WTC11 (cell line): ENCODE measurements around the gene TRIM47. TPM values are rescaled to one million over a fixed set of nuclear protein-coding genes. Genes with fewer than 3 reads are reported as not detected.

Experiments used
- ATAC-seq: fragments of 200-7000 bp; cut with Tn5 transposase; 2 replicates; pipeline ENCODE4 v1.10.0; 2021; ENCODE audit warnings: mild to moderate bottlenecking, moderate library complexity
- CTCF ChIA-PET: fragments of 300-600 bp; sonication (Branson Sonifier 250); formaldehyde crosslinking; loops from one replicate; lab custom pipeline; 2021; ENCODE audit warnings: antibody characterized with exemption; lab: Charles Lee
- POLR2A ChIA-PET: fragments of 350-600 bp; sonication (Branson Sonifier 250); formaldehyde crosslinking; loops from one replicate; lab custom pipeline; 2021; ENCODE audit warnings: antibody characterized with exemption; lab: Charles Lee
- DNase-seq: peaks from one replicate; pipeline ENCODE4 v3.0.0; 2021; ENCODE audit warnings: low spot score
- H3K27ac Mint-ChIP-seq: 2 replicates; pipeline ENCODE4 v1.8.0; 2021; ENCODE audit warnings: mixed read lengths
- H3K27me3 Mint-ChIP-seq: 2 replicates; pipeline ENCODE4 v1.8.0; 2021; ENCODE audit warnings: low read depth, mild to moderate bottlenecking, moderate library complexity, mixed read lengths
- H3K36me3 Mint-ChIP-seq: 2 replicates; pipeline ENCODE4 v1.8.0; 2021; ENCODE audit warnings: mixed read lengths
- H3K4me1 Mint-ChIP-seq: 2 replicates; pipeline ENCODE4 v1.8.0; 2022; ENCODE audit warnings: mixed read lengths
- H3K4me3 Mint-ChIP-seq: 2 replicates; pipeline ENCODE4 v1.8.0; 2021; ENCODE audit warnings: mild to moderate bottlenecking, moderate library complexity, mixed read lengths
- H3K9me3 Mint-ChIP-seq: 2 replicates; pipeline ENCODE4 v1.8.0; 2021; ENCODE audit warnings: mixed read lengths
- AFF4 ChIP-seq: sonication (generic); formaldehyde crosslinking; IDR thresholded peaks from 2 replicates; pipeline ENCODE4 v1.8.1; 2023; ENCODE audit warnings: mild to moderate bottlenecking, missing genetic modification reagents, borderline replicate concordance
- ELF4 ChIP-seq: sonication (generic); formaldehyde crosslinking; IDR thresholded peaks from 2 replicates; pipeline ENCODE4 v1.8.1; 2022; ENCODE audit warnings: low read depth, mild to moderate bottlenecking, moderate library complexity, missing genetic modification reagents
- HMGXB4 ChIP-seq: sonication (generic); formaldehyde crosslinking; IDR thresholded peaks from 2 replicates; pipeline ENCODE4 v1.8.1; 2023; ENCODE audit warnings: mild to moderate bottlenecking, moderate library complexity, missing genetic modification reagents
- MXD4 ChIP-seq: fragments of 250-450 bp; sonication (Bioruptor Pico); IDR thresholded peaks from 2 replicates; pipeline ENCODE4 v1.8.0; 2021; ENCODE audit warnings: mild to moderate bottlenecking, moderate library complexity, borderline replicate concordance
- NFE2L1 ChIP-seq: sonication (generic); formaldehyde crosslinking; IDR thresholded peaks from 2 replicates; pipeline ENCODE4 v1.8.1; 2023; ENCODE audit warnings: missing genetic modification reagents
- RELA ChIP-seq: sonication (generic); formaldehyde crosslinking; IDR thresholded peaks from 2 replicates; pipeline ENCODE4 v1.8.1; 2022; ENCODE audit warnings: missing genetic modification reagents, mild to moderate bottlenecking, borderline replicate concordance
- TEAD4 ChIP-seq: sonication (generic); formaldehyde crosslinking; IDR thresholded peaks from 2 replicates; pipeline ENCODE4 v1.8.0; 2022; ENCODE audit warnings: mild to moderate bottlenecking, missing genetic modification reagents
- TP53 ChIP-seq: sonication (generic); formaldehyde crosslinking; IDR thresholded peaks from 2 replicates; pipeline ENCODE4 v1.8.1; 2023; ENCODE audit warnings: mild to moderate bottlenecking, missing genetic modification reagents
- ZNF317 ChIP-seq: sonication (generic); formaldehyde crosslinking; IDR thresholded peaks from 2 replicates; pipeline ENCODE4 v1.8.1; 2023; ENCODE audit warnings: low read depth, mild to moderate bottlenecking, moderate library complexity, missing genetic modification reagents, borderline replicate concordance
- ZNF396 ChIP-seq: fragments of 250-450 bp; sonication (Bioruptor Pico); IDR thresholded peaks from 2 replicates; pipeline ENCODE4 v1.8.0; 2021; ENCODE audit warnings: mild to moderate bottlenecking, moderate library complexity, borderline replicate concordance
- ZNF425 ChIP-seq: fragments of 250-450 bp; sonication (Bioruptor Pico); conservative IDR thresholded peaks from 2 replicates; pipeline ENCODE4 v1.9.0; 2021; ENCODE audit warnings: mild to moderate bottlenecking
- total RNA-seq: library from RNA; stranded (reverse); gene quantifications from 3 replicates; pipeline ENCODE4 v1.2.3, GENCODE V29; 2021
- TF ChIP-seq, protein P1 (sequence below): fragments of 250-450 bp; sonication (Bioruptor Pico); IDR thresholded peaks from 2 replicates; pipeline ENCODE4 v1.9.0; 2021; ENCODE audit warnings: mild to moderate bottlenecking, borderline replicate concordance

Gene TRIM47
- total RNA-seq, 1 experiment from 2014 or later, result 10.0 TPM

GRCh38 chr17:75826561-75827307 lies 51.6 kb downstream of the TRIM47 start (continued):
- TF ChIP-seq, protein P1, sequence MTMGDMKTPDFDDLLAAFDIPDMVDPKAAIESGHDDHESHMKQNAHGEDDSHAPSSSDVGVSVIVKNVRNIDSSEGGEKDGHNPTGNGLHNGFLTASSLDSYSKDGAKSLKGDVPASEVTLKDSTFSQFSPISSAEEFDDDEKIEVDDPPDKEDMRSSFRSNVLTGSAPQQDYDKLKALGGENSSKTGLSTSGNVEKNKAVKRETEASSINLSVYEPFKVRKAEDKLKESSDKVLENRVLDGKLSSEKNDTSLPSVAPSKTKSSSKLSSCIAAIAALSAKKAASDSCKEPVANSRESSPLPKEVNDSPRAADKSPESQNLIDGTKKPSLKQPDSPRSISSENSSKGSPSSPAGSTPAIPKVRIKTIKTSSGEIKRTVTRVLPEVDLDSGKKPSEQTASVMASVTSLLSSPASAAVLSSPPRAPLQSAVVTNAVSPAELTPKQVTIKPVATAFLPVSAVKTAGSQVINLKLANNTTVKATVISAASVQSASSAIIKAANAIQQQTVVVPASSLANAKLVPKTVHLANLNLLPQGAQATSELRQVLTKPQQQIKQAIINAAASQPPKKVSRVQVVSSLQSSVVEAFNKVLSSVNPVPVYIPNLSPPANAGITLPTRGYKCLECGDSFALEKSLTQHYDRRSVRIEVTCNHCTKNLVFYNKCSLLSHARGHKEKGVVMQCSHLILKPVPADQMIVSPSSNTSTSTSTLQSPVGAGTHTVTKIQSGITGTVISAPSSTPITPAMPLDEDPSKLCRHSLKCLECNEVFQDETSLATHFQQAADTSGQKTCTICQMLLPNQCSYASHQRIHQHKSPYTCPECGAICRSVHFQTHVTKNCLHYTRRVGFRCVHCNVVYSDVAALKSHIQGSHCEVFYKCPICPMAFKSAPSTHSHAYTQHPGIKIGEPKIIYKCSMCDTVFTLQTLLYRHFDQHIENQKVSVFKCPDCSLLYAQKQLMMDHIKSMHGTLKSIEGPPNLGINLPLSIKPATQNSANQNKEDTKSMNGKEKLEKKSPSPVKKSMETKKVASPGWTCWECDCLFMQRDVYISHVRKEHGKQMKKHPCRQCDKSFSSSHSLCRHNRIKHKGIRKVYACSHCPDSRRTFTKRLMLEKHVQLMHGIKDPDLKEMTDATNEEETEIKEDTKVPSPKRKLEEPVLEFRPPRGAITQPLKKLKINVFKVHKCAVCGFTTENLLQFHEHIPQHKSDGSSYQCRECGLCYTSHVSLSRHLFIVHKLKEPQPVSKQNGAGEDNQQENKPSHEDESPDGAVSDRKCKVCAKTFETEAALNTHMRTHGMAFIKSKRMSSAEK (CRISPR knock-in tag), result no peak
- TF ChIP-seq TEAD4 (CRISPR knock-in tag) (no peak), TP53 (CRISPR knock-in tag) (no peak)

DNA sequence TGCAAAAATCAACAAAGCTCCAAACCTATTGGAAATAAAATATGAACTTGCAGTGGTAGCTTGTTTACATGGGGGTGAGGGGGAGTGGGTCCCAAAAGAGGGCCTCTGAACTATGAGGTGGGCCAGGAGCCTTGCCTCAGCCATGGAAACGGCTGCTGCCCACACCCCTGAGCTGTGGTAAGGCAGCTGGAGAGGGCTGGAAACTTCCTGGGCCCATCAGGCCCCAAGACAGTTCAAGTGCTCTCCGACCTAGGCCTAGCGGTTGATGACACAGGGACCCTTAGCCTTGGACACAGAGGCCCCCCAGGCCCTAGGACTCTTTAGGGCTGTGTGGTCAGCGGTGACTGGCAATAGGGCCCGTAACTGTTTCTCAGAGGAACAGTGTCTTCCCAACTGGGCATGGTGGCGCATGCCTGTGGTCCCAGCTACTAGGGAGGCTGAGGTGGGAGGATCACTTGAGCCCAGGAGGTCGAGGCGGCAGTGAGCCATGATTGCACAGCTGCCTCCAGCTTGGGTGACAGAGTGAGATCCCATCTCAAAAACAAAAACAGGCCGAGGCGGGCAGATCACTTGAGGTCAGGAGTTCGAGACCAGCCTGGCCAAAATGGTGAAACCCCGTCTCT lies 52.5 kb downstream of the TRIM47 start:
- H3K4me1 Mint-ChIP-seq, result peaks cover 19% of the 10 kb centered on the region
- CTCF ChIA-PET, result interaction anchor here (0.7 to 5.5 kb wide), 16 partner anchors 10 to 356 kb away, joined by 3 to 180 read pairs (median 9); partner anchors contain the start of genes GALK1, TRIM47 and UNC13D
- POLR2A ChIA-PET, result interaction anchor here (0.6 kb wide), 1 partner anchor 19 kb away, joined by 3 read pairs; no protein-coding TSS in a partner anchor
- H3K36me3 Mint-ChIP-seq, result peaks cover 17% of the 10 kb centered on the region; the same call in 1 of the 2 replicates
- H3K9me3 Mint-ChIP-seq, result no peaks in the 10 kb centered on the region
- TF ChIP-seq ELF4, result no peak
- no peak for TF ChIP-seq ZNF396
- TF ChIP-seq ZNF317 (CRISPR knock-in tag), result no peak
- TF ChIP-seq, protein P1 (CRISPR knock-in tag), result no peak
- TF ChIP-seq NFE2L1, result no peak
- no peak for TF ChIP-seq RELA (CRISPR knock-in tag)
- no peak for TF ChIP-seq AFF4 (CRISPR knock-in tag)
- TF ChIP-seq ZNF425 (CRISPR knock-in tag), result no peak
- no peak for TF ChIP-seq HMGXB4
- TF ChIP-seq MXD4 (CRISPR knock-in tag), result no peak
- H3K4me3 Mint-ChIP-seq, result no peak overlapping the region
- ATAC-seq (no peak), DNase-seq (no peak)
- H3K27me3 Mint-ChIP-seq, result no peaks in the 10 kb centered on the region
- no peak overlapping the region for H3K27ac Mint-ChIP-seq
